Stomach smooth muscle (tissue), 2 donors: ENCODE data around the gene SENP3.

ENCODE experiments used
- H3K27ac ChIP-seq: one replicate; pipeline ENCODE4 v1.7.0; 2013; ENCODE audit warnings: mild to moderate bottlenecking, low read length, inconsistent platforms
- H3K27me3 ChIP-seq, 2 donors: one replicate each; pipeline ENCODE4 v1.7.0; 2013; ENCODE audit warnings: low read length in 2 of 2; ENCODE audit not compliant: insufficient read depth in 2 of 2, control insufficient read depth in 1 of 2
- H3K36me3 ChIP-seq, 2 donors: one replicate each; pipeline ENCODE4 v1.7.0; 2013; ENCODE audit warnings: low read length in 2 of 2; ENCODE audit not compliant: control insufficient read depth in 2 of 2, insufficient read depth in 2 of 2
- H3K4me1 ChIP-seq: one replicate; pipeline ENCODE4 v1.7.0; 2013; ENCODE audit warnings: low read length; ENCODE audit not compliant: control insufficient read depth, insufficient read depth
- H3K4me3 ChIP-seq, 2 donors: one replicate each; pipeline ENCODE4 v1.7.0; 2013; ENCODE audit warnings: low read length in 2 of 2
- H3K9ac ChIP-seq, 2 donors: one replicate each; pipeline ENCODE4 v1.7.0; 2013; ENCODE audit warnings: low read length in 2 of 2, mild to moderate bottlenecking in 1 of 2
- H3K9me3 ChIP-seq, 2 donors: one replicate each; pipeline ENCODE4 v1.7.0; 2013; ENCODE audit warnings: low read length in 2 of 2; ENCODE audit not compliant: control insufficient read depth in 2 of 2
- donor health status: healthy.
- donor health status: Pancreatic carcinoma.

SENP3 gene

GRCh38 chr17:7538891-7539545 lies 22.7 kb upstream of the SENP3 start:
- Histone ChIP-seq H3K4me3 (no peak overlapping the region), H3K27me3 (peaks cover 0 to 3% of the 10 kb centered on the region in 2 donors), H3K9me3 (peaks cover 0 to 5% of the 10 kb centered on the region in 2 donors), H3K36me3 (no peaks in the 10 kb centered on the region), H3K9ac (no peak overlapping the region), H3K27ac (no peak overlapping the region), H3K4me1 (no peaks in the 10 kb centered on the region)

- no peak overlapping the region for H3K4me3 ChIP-seq
- H3K27me3 ChIP-seq = peaks cover 0 to 3% of the 10 kb centered on the region in 2 donors
Observed at GRCh38 chr17:7541074-7541621, 20.6 kb upstream of the SENP3 start.

GRCh38 chr17:7544911-7545310 lies 16.8 kb upstream of the SENP3 start:
- Histone ChIP-seq H3K27ac (no peak overlapping the region), H3K9ac (no peak overlapping the region)

More at GRCh38 chr17:7541074-7541621, 20.6 kb upstream of the SENP3 start:
- Histone ChIP-seq H3K9ac (no peak overlapping the region), H3K27ac (no peak overlapping the region), H3K4me1 (no peaks in the 10 kb centered on the region), H3K9me3 (peaks cover 0 to 5% of the 10 kb centered on the region in 2 donors), H3K36me3 (no peaks in the 10 kb centered on the region)

GRCh38 chr17:7548585-7549400 lies 12.9 kb upstream of the SENP3 start, which contains the start of gene TNFSF12:
Gene TNFSF12 (plus strand): TSS chr17:7549058. CDS start chr17:7549154, 96 bp downstream.
- Histone ChIP-seq H3K27me3 (no peaks in the 10 kb centered on the region), H3K36me3 (peaks cover 2 to 11% of the 10 kb centered on the region in 2 donors), H3K4me1 (peaks cover 22% of the 10 kb centered on the region), H3K9me3 (no peaks in the 10 kb centered on the region), H3K27ac (peak within 1 kb of the TSS; percentile 82), H3K4me3 (peak within 1 kb of the TSS; percentile 60 to 93), H3K9ac (peak within 1 kb of the TSS; percentile 70 to 89)

More at GRCh38 chr17:7544911-7545310, 16.8 kb upstream of the SENP3 start:
- H3K36me3 ChIP-seq = no peaks in the 10 kb centered on the region
- no peaks in the 10 kb centered on the region for H3K27me3 ChIP-seq
- H3K9me3 ChIP-seq = no peaks in the 10 kb centered on the region
- no peak overlapping the region for H3K4me3 ChIP-seq
- H3K4me1 ChIP-seq = peaks cover 15% of the 10 kb centered on the region

- Histone ChIP-seq H3K4me1 (peaks cover 22% of the 10 kb centered on the region), H3K4me3 (peak overlapping the region; percentile 60 to 93), H3K27me3 (no peaks in the 10 kb centered on the region), H3K27ac (peak overlapping the region; percentile 82), H3K9me3 (no peaks in the 10 kb centered on the region), H3K36me3 (peaks cover 2 to 14% of the 10 kb centered on the region in 2 donors), H3K9ac (peak overlapping the region; percentile 70 to 89)
Observed at GRCh38 chr17:7549401-7550055, 12.2 kb upstream of the SENP3 start.

GRCh38 chr17:7550344-7550743 lies 11.4 kb upstream of the SENP3 start:
- Histone ChIP-seq H3K27ac (peak overlapping the region; percentile 82), H3K27me3 (no peaks in the 10 kb centered on the region), H3K4me1 (peaks cover 22% of the 10 kb centered on the region), H3K9ac (peak overlapping the region; percentile 70 to 89), H3K4me3 (peak overlapping the region in 1 of 2 donors; percentile 93), H3K36me3 (peaks cover 2 to 14% of the 10 kb centered on the region in 2 donors), H3K9me3 (no peaks in the 10 kb centered on the region)

GRCh38 chr17:7551396-7551795 lies 10.3 kb upstream of the SENP3 start:
- no peak overlapping the region for H3K27ac ChIP-seq
- H3K4me1 ChIP-seq = peaks cover 22% of the 10 kb centered on the region
- no peak overlapping the region for H3K4me3 ChIP-seq
- H3K27me3 ChIP-seq = no peaks in the 10 kb centered on the region
- H3K36me3 ChIP-seq = peaks cover 2 to 14% of the 10 kb centered on the region in 2 donors
- peak overlapping the region in 1 of 2 donors; percentile 27 for H3K9ac ChIP-seq
- no peaks in the 10 kb centered on the region for H3K9me3 ChIP-seq

GRCh38 chr17:7552621-7553051 lies 9.1 kb upstream of the SENP3 start:
- Histone ChIP-seq H3K27me3 (no peaks in the 10 kb centered on the region), H3K9ac (no peak overlapping the region), H3K9me3 (no peaks in the 10 kb centered on the region), H3K4me3 (no peak overlapping the region), H3K36me3 (peaks cover 2 to 14% of the 10 kb centered on the region in 2 donors), H3K27ac (no peak overlapping the region), H3K4me1 (peaks cover 26% of the 10 kb centered on the region)

- no peak overlapping the region for H3K4me3 ChIP-seq
- no peaks in the 10 kb centered on the region for H3K9me3 ChIP-seq
- H3K27ac ChIP-seq = no peak overlapping the region
- no peaks in the 10 kb centered on the region for H3K27me3 ChIP-seq
- peaks cover 2 to 14% of the 10 kb centered on the region in 2 donors for H3K36me3 ChIP-seq
- no peak overlapping the region for H3K9ac ChIP-seq
- peaks cover 30% of the 10 kb centered on the region for H3K4me1 ChIP-seq
Observed at GRCh38 chr17:7553356-7553755, 8.4 kb upstream of the SENP3 start.

- Histone ChIP-seq H3K27ac (no peak overlapping the region), H3K36me3 (peaks cover 2 to 14% of the 10 kb centered on the region in 2 donors), H3K9me3 (no peaks in the 10 kb centered on the region), H3K27me3 (no peaks in the 10 kb centered on the region), H3K4me1 (peaks cover 34% of the 10 kb centered on the region), H3K4me3 (no peak overlapping the region), H3K9ac (no peak overlapping the region)
Observed at GRCh38 chr17:7555320-7555948, 6.3 kb upstream of the SENP3 start.
